ENCODE measurements around the gene BTNL3. TPM values are rescaled to one million over a fixed set of nuclear protein-coding genes. Genes with fewer than 3 reads are reported as not detected.

BTNL3 gene
- total and polyA plus RNA-seq, 9 of the 15 experiments (the other 6 are each of a cell fraction or from before 2014, with no cell fraction given): 0.03 to 0.44 (median 0.04) TPM; not detected in 4

DNA sequence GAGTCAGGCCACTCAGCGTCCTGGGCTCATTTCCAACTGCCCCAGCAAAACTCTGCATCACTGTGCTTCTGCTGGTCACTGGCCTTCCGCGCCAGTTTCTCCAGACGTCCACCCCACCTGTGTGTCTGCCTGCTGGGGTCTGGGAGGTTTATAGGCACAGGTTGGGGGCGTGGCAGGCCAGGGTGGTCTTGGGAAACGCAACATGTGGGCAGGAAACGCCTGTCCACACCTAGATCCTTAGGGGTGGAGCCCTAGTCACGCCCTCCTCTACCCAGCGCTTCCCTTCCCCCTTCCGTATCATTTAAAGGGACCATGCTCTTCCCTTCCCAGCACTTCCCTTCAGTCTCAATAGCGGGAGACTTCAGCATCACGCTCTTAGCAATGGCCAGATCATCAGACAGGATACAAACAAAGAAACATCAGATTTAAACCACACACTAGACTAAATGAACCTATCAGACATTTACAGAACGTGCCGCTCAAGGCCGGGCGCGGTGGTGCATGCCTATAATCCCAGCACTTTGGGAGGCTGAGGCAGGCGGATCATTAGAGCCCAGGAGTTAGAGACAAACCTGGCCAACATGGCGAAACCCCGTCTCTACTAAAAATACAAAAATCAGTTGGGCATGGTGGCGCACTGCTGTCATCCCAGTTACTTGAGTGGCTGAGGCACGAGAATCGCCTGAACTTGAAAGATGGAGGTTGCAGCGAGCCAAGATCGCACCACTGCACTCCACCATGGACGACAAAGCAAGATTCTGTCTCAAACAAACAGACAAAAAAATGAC lies 39.6 kb downstream of the BTNL3 start (continued):
- TF ChIP-seq, protein P1, sequence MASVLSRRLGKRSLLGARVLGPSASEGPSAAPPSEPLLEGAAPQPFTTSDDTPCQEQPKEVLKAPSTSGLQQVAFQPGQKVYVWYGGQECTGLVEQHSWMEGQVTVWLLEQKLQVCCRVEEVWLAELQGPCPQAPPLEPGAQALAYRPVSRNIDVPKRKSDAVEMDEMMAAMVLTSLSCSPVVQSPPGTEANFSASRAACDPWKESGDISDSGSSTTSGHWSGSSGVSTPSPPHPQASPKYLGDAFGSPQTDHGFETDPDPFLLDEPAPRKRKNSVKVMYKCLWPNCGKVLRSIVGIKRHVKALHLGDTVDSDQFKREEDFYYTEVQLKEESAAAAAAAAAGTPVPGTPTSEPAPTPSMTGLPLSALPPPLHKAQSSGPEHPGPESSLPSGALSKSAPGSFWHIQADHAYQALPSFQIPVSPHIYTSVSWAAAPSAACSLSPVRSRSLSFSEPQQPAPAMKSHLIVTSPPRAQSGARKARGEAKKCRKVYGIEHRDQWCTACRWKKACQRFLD (CRISPR knock-in tag; IDR thresholded peaks at IDR 0.05): no peak
- TF ChIP-seq ZNF24 (IDR thresholded peaks at IDR 0.05) (peak; percentile 51; the same call in 1 of the 2 replicates), HOXB6 (CRISPR knock-in tag; IDR thresholded peaks at IDR 0.05; ENCODE audit: borderline replicate concordance) (no peak), SUPT5H (IDR thresholded peaks at IDR 0.05) (peak; percentile 98), MAFF (IDR thresholded peaks at IDR 0.05; ENCODE audit: low read length) (no peak), RAD21 (CRISPR knock-in tag; conservative IDR thresholded peaks at IDR 0.05 in 1 of 2, IDR thresholded peaks at IDR 0.05 in 1 of 2) (peak in 1 of 2 experiments; percentile 20; a peak in 2 of 4 replicates), ZNF197 (CRISPR knock-in tag; IDR thresholded peaks at IDR 0.05; ENCODE audit: low read depth) (no peak), ZBTB7A (IDR thresholded peaks at IDR 0.05; ENCODE audit: borderline replicate concordance, control insufficient read depth, low read depth, low read length) (peak; percentile 93; the same call in 1 of the 2 replicates), ZNF224 (CRISPR knock-in tag; IDR thresholded peaks at IDR 0.05) (no peak), ZNF316 (IDR thresholded peaks at IDR 0.05) (0 out of 2 replicates have a peak, but pooled peaks have one; percentile 25), ZNF212 (CRISPR knock-in tag; IDR thresholded peaks at IDR 0.05) (no peak)
- TF ChIP-seq, protein P2, sequence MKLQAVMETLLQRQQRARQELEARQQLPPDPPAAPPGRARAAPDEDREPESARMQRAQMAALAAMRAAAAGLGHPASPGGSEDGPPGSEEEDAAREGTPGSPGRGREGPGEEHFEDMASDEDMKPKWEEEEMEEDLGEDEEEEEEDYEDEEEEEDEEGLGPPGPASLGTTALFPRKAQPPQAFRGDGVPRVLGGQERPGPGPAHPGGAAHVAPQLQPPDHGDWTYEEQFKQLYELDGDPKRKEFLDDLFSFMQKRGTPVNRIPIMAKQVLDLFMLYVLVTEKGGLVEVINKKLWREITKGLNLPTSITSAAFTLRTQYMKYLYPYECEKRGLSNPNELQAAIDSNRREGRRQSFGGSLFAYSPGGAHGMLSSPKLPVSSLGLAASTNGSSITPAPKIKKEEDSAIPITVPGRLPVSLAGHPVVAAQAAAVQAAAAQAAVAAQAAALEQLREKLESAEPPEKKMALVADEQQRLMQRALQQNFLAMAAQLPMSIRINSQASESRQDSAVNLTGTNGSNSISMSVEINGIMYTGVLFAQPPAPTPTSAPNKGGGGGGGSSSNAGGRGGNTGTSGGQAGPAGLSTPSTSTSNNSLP (IDR thresholded peaks at IDR 0.05; ENCODE audit: borderline replicate concordance, low read depth, low read length): peak; percentile 65; the same call in 1 of the 2 replicates
- TF ChIP-seq, protein P3, sequence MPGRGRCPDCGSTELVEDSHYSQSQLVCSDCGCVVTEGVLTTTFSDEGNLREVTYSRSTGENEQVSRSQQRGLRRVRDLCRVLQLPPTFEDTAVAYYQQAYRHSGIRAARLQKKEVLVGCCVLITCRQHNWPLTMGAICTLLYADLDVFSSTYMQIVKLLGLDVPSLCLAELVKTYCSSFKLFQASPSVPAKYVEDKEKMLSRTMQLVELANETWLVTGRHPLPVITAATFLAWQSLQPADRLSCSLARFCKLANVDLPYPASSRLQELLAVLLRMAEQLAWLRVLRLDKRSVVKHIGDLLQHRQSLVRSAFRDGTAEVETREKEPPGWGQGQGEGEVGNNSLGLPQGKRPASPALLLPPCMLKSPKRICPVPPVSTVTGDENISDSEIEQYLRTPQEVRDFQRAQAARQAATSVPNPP (IDR thresholded peaks at IDR 0.05; ENCODE audit: borderline replicate concordance, insufficient read depth, insufficient read length): no peak
- TF ChIP-seq, protein P4, sequence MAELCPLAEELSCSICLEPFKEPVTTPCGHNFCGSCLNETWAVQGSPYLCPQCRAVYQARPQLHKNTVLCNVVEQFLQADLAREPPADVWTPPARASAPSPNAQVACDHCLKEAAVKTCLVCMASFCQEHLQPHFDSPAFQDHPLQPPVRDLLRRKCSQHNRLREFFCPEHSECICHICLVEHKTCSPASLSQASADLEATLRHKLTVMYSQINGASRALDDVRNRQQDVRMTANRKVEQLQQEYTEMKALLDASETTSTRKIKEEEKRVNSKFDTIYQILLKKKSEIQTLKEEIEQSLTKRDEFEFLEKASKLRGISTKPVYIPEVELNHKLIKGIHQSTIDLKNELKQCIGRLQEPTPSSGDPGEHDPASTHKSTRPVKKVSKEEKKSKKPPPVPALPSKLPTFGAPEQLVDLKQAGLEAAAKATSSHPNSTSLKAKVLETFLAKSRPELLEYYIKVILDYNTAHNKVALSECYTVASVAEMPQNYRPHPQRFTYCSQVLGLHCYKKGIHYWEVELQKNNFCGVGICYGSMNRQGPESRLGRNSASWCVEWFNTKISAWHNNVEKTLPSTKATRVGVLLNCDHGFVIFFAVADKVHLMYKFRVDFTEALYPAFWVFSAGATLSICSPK (IDR thresholded peaks at IDR 0.05; ENCODE audit: borderline replicate concordance): no peak
